Stimulated activated CD8-positive, alpha-beta memory T cell treated with anti-CD3 and anti-CD28 coated beads, Interleukin-15, amount 100 ng/mL, for 1 hour (primary cell): ENCODE results near the gene CHID1.

Experiments used
- DNase-seq: peaks from one replicate; pipeline ENCODE4 v3.0.0-alpha.2; 2020; ENCODE audit warnings: low read depth

Gene CHID1

DNA sequence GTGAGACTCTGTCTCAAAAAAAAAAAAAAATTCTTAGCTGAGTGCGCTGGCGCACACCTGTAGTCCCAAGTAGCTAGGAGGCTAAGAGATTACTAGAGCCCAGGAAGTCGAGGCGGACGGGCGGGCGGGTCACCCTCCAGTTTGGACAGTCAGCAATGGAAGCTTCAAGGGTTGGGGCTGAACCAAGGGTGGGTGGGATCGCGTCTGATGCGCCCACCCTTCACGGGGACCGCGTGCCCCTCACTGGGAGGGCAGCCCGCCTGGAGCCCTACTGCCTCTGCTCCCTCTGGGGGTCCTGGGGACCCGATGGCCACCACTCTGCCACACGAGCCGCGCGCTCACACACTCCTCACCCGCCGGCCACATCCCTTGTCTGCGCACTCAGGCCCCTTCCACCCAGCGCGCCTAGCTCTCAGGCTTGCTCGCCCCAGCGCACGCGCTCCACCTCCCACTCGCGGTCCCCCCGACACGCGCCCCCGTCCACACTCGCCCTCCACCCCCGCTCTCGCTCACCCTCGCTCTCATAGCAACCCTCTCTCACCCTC is 494 bp downstream of the CHID1 start:
- no peak for DNase-seq

DNA sequence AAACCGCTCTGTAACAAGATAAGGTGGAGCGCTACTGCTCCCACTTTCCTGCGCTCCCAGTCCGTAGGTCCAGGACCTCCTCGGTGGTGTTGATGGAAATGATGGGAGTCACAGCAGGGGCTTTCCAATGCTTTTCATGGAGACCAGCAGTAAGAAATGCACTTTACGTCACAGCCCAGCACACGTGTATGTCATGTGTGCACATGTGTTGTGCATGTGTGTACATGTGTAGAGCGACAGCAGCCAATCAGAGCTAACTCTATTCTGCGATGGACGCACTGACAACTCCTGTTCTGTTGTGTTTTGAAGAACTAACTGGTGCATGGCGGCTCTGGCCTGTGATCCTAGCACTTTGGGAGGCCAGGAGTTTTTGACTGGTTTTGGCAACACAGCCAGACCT is 1.2 kb downstream of the CHID1 start:
- no peak for DNase-seq

DNA sequence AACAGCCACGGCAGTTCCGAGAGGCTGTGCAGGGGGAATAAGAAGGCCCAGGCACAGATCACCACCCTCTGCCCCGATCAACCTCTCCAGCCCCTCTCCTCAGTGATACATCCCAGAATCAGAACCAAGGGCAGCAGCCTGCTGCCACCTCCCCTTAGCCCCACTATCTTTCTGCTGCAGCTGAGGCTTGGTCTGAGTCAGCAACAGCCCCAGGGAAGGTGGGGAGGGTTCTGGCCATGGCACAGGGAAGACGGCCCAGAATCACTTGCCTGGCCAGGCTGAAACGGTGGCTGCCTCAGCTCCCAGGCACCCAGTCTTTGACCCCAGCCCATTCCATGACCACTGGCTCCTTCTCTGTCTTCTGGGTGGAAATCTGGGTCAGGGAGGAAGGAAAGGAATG is 2.3 kb downstream of the CHID1 start:
- no peak for DNase-seq

DNA sequence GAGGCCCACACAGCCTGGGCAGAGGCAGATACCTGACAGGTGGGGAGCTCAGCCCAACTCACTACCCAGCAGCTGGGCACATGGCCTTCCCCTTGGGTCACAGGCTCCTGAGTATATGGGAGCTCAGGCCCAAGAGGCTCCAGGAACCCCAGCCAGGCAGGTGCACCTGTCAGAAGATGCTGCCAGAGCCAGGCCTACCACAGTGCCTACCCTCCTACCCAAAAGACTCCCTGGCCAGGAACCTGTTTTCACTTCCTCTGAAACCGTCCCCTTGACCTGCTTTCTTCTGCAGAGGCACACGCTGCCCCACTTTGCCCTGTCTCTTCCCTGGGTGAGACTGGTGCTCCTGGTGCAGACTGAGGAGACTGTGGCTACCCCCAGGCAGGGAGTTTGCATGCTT is 2.9 kb downstream of the CHID1 start:
- no peak for DNase-seq

DNA sequence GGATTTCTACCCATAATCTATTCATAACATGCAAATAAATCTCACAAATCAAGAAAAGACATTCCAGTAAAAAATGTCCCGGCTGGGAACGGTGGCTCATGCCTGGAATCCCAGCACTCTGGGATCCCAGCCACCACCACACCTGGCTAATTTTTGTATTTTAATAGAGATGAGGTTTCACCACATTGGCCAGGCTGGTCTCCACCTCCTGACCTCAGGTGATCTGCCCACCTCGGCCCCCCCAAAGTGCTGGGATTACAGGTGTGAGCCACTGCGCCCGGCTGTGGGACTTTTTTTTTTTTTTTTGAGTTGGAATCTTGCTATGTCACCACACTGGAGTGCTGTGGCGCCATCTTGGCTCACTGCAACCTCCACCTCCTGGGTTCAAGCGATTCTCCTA is 4.7 kb downstream of the CHID1 start:
- DNase-seq: no peak

DNA sequence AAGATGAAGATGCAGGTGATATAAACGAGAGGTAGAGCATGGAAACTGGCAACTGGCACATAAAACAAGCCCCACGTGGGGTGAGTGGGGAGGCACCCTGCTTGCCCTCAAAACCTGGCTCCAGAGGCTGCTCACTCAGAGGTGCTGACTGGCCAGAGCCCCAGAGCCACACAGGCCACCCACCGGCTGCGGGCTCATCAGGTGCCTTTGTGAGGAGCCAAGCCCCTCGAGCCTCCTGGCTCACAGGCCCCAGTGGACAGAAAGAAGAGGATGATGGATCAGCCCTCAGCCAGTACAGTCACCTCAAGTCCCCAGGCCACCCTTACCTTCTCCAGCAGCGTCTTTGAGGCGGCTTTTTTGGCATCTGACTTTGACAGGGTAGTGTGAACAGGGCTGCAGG is 6.2 kb downstream of the CHID1 start:
- DNase-seq: no peak

DNA sequence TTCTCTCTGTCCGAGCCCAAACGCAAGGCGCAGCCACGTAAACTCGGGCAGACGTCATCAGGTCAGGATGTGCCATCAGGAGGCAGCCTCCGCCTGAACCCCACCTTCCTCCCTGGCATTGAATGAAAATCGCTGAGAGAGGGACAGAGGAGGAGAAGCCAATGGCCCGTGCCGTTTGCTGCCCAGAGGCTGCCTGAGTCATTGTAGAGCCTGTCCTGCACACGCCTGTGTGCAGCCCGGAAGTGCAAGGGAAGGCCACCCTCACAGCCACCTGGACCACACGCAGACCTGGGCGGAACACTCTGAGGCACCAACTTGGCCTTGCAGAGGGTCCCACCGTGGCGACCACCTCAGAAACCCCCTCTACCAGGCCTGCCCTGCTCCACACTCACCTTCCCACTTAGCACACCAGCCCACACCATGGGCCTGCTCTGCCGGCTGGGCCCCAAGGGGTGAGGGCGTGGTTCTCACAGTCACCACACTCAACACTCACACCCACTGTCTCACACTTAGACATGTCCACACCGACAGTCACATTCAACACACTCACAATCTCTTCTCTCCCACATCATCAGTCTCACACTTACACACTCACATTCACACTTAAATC is 9.1 kb downstream of the CHID1 start:
- DNase-seq: no peak

DNA sequence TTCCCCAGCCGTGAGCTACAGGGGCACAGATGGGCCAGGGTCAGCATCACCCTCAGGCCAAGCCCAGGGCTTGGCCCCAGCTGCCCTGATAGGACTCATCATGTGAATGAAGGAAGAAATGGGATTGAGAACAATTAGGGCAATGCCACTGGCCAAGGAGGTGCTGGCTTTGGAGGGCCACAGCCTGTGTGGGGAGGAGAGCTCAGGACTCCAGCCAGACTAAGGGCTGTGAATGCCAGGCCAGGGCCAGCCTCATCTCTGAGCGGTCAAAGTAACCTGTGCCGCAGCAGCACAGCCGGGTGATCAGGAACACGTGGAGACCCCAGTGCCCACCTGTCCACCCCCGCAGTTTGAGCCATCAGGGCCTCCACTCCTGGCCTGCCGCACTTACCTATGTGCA is 10.1 kb downstream of the CHID1 start:
- no peak for DNase-seq

DNA sequence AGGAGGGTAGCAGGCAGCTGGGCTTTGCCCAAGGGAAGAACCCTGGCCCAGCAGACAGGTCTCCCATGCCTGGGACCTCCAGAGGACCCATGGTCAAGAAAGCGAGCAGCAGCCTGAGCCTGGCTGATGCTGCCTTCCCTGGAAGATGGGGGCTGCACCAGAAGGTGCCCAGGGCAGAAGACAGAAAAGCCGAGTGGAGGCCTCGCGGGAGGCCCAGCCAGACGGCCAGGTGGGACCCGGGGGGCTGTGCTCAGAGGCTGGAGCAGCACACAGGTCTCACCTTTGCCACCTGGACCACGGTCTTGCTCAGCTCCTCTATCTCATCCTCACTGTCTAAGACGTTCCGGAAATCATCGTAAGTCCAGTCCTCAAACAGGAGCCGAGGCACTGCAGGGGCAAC is 10.9 kb downstream of the CHID1 start:
- no peak for DNase-seq

DNA sequence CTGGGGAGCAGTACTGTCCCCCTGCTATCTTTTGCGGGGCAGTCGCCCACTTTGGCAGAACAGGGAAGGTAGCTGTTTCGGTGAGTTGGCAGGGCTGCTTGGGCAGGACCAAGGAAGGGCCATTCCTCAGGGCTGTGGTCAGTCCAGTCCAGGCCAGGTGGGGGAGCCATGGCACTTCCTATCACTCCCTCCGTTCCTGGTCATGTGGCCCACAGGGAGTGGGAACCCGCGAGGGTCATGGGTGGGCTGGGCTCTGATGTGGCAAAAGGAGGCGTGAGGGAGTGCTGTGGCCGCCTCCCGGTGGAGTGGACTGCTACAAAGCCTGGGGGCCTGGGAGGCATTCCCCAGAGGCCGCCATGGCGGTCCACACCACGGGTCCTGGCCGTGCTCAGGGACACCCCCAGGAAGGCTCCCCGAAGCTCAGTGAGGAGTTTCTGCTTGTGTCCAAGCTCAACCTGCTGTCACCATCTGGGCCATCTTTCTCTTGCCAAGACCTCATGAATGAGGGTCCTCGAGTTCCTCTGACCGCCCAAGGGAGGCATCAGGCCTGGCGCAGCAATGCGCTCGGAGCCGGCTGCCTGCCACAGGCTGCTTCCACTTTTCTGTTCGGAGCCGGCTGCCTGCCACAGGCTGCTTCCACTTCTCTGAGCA is 11.9 kb downstream of the CHID1 start:
- no peak for DNase-seq

DNA sequence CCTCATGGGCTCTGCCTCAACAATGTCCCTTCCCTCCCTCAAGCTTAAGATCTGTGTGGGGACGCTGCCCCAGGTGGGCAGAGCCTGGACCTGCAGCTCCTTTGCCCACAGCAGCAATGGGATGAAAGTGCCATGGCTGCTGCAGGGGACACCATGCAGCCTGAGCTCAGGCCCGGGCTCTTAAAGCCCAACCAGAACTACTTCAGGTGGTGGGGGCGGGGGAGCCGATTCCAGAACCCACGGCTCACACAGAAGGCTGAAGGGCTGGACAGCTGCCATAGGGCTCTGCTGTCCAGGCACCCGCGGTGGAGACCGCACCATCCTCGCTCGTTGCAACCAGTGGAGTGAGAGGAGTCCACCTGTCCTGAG is 12.5 kb downstream of the CHID1 start:
- no peak for DNase-seq

DNA sequence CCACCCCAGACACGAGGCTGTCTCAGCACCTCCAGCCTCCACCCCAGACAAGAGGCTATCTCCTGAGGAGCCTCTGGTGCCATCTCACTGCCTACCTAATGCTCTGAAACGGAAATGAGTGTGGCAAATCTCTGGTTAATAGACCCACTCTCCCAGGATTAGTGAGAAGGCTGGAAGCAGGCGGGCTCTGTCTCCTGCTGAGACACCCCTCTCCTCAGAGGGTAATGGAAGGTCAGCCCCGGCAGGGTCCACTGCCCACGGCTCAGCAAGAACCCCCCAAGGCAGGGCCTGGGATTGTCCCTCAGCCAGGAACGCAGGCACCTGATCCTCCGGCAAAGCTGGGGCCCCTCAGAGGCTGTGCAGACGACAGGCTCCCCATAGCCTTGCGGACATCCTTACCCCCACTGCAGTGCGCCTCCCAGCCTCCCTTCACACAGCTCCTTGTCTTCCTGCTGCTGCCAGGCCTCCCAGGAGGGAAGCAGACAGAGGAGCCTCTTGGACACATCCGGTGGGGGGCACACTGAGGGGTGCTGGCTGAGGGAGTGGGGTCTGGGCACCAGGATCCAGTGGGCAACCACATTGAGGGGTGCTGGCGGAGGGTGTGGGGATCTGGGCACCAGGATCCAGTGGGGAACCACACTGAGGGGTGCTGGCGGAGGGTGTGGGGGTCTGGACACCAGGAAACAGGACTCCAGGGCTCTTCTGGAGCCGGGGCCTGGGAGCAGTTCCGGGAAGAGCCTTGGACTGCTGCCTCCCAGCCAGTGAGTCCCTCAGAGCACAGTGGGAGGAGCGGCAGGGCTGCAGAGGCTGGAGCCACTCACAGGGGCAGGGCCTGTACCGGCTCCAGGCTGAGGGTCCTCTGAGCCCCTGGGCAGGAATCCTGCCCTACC is 13.1 kb downstream of the CHID1 start:
- DNase-seq: no peak

DNA sequence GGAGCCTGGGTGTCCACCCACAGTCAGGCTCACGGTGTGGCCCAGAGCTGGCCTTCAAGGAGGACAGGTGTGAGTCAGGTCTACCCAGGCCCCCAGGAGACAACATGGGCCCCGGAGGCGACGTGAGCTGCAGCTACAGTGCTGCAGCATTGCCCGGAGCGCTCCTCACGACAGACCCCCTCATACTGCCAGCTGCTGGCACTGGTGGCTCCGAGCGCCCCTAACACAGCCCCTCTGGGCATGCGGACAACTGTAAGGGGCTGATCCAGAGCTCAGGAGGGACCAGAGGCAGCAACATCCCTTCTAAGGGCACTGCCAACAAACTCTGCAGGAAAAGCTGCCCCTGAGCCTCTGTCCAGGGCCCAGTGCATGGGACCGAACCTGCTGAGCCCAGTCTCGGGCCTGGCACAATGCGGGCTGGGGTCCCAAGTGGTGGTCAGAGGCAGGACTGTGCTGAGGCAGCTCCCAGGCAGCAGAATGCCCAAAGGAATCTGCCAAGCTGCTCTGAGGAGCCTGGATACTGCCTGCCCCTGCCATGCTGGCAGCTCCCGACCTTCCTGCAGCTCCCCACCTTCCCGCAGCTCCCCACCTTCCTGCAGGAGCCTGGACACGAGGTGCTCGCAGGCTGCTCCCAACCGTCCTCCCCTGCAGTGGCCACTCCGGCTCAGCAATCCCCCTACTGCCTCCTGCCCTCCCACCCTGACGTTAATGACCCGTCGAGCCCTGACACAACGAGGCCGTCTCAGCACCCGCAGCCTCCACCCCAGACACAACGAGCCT is 15.1 kb downstream of the CHID1 start:
- no peak for DNase-seq

DNA sequence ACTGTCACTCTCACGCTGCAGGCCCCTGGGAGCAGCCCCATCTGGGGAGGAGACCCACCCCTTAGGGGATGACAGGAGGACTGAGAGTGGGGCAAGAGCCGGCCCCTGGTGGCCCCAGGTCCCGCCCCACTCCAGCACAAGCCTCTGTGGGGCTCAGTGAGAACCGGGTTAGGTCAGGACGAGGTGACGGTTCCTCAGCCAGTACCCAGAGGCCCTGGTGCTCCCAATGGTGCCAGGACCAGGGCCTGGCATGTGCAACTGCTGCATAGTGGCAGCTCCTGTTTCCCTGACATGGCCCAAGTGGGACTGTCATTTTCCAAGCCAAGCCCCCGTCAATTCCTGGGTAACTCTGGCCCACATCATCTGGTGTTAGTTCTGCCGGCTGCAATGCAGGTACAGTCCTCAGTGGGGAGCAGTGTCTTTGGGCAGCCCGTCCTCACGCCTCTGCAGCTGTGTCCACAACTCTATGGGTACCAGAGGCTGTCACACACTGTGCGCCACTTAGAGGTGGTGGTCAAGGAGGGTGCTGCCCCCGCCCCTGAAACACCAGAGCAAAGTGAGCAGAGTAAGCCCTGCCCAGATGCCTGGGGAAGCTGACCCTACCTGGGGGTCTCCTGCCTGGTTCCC is 15.9 kb downstream of the CHID1 start:
- DNase-seq: no peak

DNA sequence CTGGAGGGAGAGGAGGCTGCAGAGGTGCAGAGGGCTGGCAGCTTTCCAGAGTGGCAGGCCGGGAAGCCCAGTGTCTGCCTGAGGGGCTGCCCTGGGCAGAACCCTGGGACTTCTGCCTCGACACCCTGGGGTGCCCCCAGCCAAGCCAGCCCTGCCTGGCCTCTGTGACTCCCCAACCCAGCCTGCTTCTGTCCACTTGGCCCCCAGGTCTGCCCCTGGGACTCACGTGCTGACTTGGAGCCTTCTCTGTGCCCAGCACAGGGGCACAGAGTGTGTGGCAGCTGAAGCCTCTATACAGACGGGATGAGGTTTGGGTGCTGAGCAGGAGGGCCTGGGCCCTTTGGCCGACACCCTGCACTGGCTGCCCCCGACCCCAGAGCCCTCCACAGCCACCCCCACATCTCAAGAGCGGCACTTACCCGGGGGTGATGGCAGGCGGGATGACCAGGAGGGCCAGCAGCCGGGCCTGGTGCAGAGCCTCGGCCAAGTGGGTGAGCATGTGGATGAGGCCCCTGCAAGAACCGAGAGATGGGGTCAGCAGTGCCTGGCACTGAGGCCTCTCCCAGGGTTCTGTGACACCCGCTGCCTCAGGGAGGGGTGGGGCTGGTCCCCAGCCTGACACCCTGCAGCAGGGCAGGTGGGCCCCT is 17.5 kb downstream of the CHID1 start:
- DNase-seq: no peak

DNA sequence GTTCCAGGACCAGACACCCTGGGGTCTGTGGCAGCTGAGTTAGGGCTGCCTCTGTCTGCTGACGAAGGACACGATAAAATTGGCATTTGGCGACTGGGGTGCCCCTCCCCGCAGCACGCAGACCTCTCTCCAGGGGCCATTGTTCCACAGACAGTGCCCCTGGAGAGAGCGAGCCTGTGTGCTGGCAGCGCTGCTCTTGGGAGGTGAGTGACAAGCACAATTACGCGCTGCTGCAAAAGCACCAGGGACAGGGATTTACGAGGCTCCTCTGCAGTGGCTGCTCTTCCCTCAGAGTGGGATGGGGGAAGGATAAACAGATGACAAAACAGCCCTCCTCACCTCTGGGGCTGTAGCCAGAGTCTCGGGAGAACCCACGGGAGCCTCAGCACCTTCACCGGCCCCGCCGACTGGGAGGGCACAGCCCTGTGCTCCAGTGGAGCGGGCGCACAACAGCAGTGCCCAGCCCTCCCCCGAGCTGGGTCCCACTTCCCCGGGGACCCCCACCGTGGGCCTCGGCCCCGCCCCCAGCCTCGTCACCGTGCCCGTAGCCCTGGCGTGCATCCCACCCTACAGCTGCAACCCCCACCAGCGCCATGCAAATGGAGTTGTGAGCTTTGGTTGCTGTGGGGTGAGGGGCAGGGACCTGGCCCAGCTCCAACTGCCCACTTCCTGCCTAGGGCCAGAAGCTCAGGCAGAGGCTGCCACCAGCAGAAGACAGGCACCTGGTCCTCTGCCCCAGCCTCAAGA is 19.6 kb downstream of the CHID1 start:
- no peak for DNase-seq

DNA sequence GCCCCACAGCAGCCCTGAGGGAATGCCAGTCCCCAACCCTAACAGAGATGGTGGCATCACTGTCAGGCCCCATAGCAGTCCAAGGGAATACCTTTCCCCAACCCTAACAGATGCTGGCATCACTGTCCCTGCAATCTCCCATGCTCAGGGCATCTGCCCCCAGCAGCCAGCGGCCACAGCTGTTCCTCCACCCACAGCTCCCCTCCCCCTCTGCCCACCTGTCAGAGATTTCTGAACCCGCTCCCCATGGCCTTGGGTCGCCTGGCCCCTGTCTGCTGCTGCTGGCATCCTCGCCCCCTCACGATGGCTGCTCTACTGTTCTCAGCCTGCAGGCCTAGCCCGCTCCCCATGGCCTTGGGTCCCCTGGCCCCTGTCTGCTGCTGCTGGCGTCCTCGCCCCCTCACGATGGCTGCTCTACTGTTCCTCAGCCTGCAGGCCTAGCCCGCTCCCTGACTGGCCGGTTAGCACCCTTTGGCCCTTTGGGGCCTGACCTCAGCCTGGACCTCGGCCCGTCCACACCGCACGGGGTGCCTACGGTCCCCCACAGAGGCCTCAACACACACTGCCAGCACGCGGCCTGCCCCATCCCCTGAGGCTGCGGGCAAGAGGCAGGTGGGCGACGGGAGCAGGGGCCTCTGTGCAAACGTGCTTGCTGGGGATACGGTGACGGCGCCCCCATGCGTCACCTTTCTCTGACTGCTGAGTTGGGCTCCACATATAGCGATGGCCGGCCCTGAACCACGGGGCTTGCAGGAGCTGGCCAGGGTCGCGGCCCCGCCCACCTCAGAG is 20.7 kb downstream of the CHID1 start:
- no peak for DNase-seq

DNA sequence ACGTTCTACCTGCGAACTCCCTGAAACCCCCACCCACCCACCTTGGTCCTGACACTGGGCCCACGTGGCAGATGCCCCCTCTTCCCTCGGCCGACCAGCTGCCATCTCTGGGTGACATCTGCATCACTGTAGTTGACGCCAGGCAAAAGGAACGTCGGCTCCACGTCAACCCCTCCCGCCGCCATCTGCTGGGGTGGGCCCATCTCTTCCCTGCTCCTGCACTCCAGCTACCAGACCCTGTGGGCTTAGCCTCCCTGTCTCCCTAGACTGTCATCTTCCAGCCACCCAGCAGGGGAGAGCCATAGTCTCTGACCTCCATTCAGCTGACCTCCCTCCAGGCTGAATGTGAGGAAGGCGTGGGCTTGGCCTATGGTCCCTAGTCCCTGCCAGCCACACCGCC is 21.4 kb downstream of the CHID1 start:
- no peak for DNase-seq

DNA sequence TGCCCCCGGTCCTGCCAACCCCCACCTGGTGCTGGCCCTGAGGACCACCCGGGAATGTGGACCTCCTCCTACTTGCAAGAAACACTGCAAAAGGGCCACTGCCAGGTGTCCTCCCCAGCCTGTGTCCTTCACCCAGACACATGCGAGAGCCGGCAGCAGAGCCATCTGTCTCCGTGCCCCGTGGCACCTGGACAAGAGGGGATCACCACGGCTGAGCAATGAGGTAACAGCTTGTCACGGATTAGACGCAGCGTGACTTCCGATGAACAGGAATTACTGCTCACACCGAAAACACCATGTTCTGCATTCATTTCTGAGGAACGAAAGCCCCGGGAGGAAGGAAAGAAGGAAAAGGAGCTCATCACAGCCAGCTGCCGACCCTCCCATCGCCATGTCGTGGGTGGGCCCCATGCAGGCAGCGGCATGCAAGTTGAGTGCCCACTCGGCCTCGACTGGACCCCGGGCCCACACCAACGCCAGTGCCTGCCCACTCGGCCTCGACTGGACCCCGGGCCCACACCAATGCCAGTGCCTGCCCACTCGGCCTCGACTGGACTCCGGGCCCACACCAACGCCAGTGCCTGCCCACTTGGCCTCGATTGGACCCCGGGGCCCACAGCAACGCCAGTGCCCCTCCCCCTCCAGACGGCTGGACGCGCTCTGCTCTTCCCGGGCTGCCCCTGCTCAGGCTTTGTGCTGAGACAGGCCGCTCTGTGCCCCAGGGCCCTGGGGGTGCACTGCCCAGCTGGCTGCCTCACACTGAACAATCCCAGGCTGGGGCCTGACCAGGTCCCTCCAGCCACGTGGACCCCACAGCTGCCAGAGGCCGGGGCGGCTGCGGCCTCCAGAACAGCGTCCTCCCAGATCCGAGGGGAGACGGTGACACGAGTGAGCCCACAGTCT is 22.0 kb downstream of the CHID1 start:
- no peak for DNase-seq
